DND-41 (cell line): ENCODE data around the gene RETSAT.

Source experiments
- EZH2 ChIP-seq: IDR thresholded peaks from 3 replicates; pipeline ENCODE4 v1.6.1; 2012; ENCODE audit warnings: borderline replicate concordance, low read depth, mild to moderate bottlenecking, moderate library complexity, low read length, inconsistent platforms; ENCODE audit not compliant: severe bottlenecking
- TF ChIP-seq, protein P1 (sequence below): IDR thresholded peaks from 2 replicates; pipeline ENCODE4 v1.5.1; 2012; ENCODE audit warnings: borderline replicate concordance, low read length, moderate library complexity, mild to moderate bottlenecking; ENCODE audit not compliant: poor library complexity, severe bottlenecking; ENCODE audit errors: extremely low read depth

GRCh38 chr2:85397925-85398331, 43.6 kb upstream of the RETSAT start:
- TF ChIP-seq, protein P1, sequence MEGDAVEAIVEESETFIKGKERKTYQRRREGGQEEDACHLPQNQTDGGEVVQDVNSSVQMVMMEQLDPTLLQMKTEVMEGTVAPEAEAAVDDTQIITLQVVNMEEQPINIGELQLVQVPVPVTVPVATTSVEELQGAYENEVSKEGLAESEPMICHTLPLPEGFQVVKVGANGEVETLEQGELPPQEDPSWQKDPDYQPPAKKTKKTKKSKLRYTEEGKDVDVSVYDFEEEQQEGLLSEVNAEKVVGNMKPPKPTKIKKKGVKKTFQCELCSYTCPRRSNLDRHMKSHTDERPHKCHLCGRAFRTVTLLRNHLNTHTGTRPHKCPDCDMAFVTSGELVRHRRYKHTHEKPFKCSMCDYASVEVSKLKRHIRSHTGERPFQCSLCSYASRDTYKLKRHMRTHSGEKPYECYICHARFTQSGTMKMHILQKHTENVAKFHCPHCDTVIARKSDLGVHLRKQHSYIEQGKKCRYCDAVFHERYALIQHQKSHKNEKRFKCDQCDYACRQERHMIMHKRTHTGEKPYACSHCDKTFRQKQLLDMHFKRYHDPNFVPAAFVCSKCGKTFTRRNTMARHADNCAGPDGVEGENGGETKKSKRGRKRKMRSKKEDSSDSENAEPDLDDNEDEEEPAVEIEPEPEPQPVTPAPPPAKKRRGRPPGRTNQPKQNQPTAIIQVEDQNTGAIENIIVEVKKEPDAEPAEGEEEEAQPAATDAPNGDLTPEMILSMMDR, result no peak
- TF ChIP-seq EZH2, result no peak
